Measurements from ENCODE around the gene SLC25A27.

The SLC25A27 gene

DNA sequence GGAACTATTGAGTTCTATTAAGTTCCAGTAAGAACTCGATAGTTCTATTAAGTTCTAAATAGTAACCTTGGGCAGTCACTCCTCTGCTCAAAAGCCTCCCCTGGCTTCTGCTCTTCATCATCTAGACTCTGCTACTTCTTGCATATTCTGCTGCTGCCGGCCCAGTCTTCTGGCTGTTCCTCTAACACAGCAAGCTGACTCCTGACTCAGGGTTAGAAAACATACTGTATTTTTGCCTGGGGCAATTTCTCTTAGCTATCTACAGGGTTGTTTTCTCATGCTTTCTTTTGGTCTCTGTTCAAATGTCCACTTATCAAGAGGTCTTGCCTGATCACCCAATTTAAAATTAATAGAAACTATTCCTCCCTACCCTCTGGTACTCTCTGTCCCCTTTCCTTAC, 14.6 kb downstream of the SLC25A27 start:
- Histone ChIP-seq H3K27me3 (ENCODE audit: low read depth) (no peaks in the 10 kb centered on the region), H3K36me3 (replicated peaks) (no peaks in the 10 kb centered on the region), H3K4me1 (no peaks in the 10 kb centered on the region), H3K4me3 (no peak overlapping the region), H3K9me3 (no peaks in the 10 kb centered on the region)
- in situ Hi-C loops (cut with MboI; ENCODE audit: low sequenced_read_pairs): no loop called here
- DNase-seq (ENCODE audit: low spot score in 2 of 2): no peak

DNA sequence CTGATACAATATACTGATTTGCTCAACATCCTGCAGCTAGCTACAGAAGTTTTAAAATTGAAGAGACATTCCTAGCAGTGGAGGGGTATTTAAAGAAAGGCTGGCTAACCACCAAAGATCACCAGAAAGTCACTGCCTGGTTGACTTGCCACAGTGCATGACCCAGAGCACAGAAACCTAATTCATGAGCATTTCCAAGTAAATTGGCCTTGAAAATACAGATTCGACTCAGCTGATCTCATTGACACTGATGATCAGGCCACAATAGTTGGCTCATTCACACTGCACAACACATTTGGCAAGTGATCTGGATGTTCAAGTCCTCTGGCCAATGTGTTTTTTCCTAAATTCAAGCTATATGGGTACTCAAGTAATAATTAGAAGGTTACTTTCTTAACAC, 21.6 kb downstream of the SLC25A27 start:
- H3K4me3 ChIP-seq: no peak overlapping the region
- H3K4me1 ChIP-seq: no peaks in the 10 kb centered on the region
- no peak for DNase-seq (ENCODE audit: low spot score in 2 of 2)
- no peaks in the 10 kb centered on the region for H3K9me3 ChIP-seq
- H3K36me3 ChIP-seq (replicated peaks): no peaks in the 10 kb centered on the region
- no peaks in the 10 kb centered on the region for H3K27me3 ChIP-seq (ENCODE audit: low read depth)
- in situ Hi-C loops (cut with MboI; ENCODE audit: low sequenced_read_pairs): no loop called here

DNA sequence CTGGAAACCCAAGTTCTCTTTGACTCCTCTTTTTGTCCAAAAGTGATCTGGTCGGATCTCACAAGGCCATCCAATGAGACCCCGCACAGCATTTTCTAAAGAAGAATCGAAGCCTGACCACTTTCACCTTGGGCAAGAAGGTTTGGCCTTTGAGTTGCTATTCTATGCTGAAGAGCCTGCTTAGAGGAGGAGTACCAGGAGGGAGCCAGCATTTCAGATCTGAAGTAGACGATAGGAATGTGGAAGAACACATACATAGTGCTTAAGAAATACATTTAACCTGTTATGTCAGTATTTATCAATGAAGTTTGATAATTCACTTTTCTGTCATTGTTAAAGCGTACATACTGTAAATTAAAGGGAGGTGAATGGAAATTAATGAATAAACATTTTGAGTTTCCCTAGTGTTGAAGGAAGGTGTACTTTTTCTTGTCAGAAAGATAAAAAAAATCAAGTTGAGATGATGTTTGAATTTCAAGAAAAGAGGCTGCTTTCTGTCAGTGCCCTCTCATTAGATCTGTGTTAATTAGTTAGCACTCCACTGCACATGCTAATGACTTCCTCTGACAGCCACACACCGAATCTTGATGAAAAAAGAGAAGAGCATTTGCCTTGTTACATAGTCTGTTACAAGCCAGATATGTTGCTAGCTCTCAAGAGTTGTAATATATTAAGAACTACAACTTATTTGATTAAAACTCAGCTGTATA, 24.0 kb downstream of the SLC25A27 start:
- no peaks in the 10 kb centered on the region for H3K4me1 ChIP-seq
- in situ Hi-C loops (cut with MboI; ENCODE audit: low sequenced_read_pairs): no loop called here

DNA sequence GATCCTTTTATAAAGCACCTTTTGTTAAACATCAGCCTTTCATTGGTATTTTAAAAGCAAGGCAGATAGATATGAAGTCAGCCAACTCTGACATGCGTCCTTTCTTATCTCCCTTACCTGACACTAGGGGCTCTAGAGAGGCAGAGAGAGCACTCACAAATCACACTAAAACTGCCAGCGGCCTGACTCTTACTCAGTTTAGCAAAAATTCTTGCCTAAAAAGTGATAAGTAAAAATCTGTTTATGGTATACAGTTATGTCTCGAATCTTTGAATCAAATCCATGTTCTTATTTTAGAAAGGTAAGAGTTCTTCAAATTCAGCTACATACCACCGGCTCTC, 24.5 kb downstream of the SLC25A27 start:
- Histone ChIP-seq H3K27me3 (ENCODE audit: low read depth) (no peaks in the 10 kb centered on the region), H3K4me3 (no peak overlapping the region), H3K4me1 (no peaks in the 10 kb centered on the region), H3K36me3 (replicated peaks) (no peaks in the 10 kb centered on the region), H3K9me3 (no peaks in the 10 kb centered on the region)
- in situ Hi-C loops (cut with MboI; ENCODE audit: low sequenced_read_pairs): no loop called here
- DNase-seq (ENCODE audit: low spot score in 2 of 2): peak in 1 of 2 experiments; percentile 9

More for the DNA sequence above, 24.0 kb downstream of the SLC25A27 start:
- Histone ChIP-seq H3K4me3 (no peak overlapping the region), H3K9me3 (no peaks in the 10 kb centered on the region), H3K27me3 (ENCODE audit: low read depth) (no peaks in the 10 kb centered on the region), H3K36me3 (replicated peaks) (no peaks in the 10 kb centered on the region)
- no peak for DNase-seq (ENCODE audit: low spot score in 2 of 2)

DNA sequence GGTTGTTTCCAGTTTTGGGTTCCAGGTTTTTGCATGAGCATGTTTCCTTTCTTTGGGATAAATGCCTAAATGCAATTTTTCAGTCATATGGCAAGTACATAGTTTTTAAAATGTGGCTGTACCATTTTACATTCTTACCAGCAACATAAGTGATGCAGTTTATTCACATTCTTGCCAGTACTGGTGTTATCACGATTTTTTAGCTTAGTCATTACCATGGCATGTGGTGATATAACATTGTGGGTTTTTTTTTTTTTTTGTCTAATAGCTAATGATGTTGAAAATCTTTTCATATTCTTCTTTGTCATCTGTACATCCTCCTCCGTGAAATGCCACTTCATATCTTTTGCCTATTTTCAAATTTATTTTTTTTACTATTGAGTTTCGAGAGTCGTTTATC, 32.0 kb downstream of the SLC25A27 start:
- no peaks in the 10 kb centered on the region for H3K36me3 ChIP-seq (replicated peaks)
- no peak for DNase-seq (ENCODE audit: low spot score in 2 of 2)
- no peak overlapping the region for H3K4me3 ChIP-seq
- H3K4me1 ChIP-seq: no peaks in the 10 kb centered on the region
- H3K9me3 ChIP-seq: no peaks in the 10 kb centered on the region
- H3K27me3 ChIP-seq (ENCODE audit: low read depth): no peaks in the 10 kb centered on the region
- in situ Hi-C loops (cut with MboI; ENCODE audit: low sequenced_read_pairs): no loop called here

DNA sequence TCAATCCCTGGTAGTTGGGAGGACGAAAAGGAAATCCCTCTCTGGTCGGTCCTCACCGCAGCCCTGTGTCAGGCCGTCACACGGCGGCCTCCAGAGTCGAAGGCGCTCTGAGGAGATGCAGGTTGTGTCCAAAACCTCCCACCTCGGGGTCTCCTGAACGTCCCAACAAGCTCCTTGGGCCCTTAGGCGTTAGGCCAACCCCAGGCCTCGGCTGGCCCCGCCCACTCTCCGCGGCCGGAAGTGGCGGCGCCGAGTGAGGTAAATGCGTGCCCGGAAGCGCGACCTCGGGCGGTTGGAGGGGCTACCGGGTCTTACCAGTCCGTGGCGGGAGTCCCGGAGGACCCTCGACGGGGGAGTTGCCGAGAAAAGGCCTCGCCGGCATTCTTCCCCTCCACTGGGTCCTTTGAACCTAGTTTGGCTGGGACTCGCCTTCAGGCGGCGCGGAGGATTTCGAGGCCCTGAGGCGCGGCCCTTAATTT, 34.9 kb downstream of the SLC25A27 start, which contains the start of gene TDRD6:
TSS of gene TDRD6 (plus strand) at position 267 of the 479 bp plus-strand sequence. CDS start 244 bp downstream, outside the sequence.
- Histone ChIP-seq H3K9me3 (no peaks in the 10 kb centered on the region), H3K27me3 (ENCODE audit: low read depth) (no peaks in the 10 kb centered on the region), H3K4me3 (no peak within 1 kb of the TSS), H3K4me1 (no peaks in the 10 kb centered on the region), H3K36me3 (replicated peaks) (no peaks in the 10 kb centered on the region)
- no peak for DNase-seq (ENCODE audit: low spot score in 2 of 2)
- in situ Hi-C loops (cut with MboI; ENCODE audit: low sequenced_read_pairs): no loop called here

DNA sequence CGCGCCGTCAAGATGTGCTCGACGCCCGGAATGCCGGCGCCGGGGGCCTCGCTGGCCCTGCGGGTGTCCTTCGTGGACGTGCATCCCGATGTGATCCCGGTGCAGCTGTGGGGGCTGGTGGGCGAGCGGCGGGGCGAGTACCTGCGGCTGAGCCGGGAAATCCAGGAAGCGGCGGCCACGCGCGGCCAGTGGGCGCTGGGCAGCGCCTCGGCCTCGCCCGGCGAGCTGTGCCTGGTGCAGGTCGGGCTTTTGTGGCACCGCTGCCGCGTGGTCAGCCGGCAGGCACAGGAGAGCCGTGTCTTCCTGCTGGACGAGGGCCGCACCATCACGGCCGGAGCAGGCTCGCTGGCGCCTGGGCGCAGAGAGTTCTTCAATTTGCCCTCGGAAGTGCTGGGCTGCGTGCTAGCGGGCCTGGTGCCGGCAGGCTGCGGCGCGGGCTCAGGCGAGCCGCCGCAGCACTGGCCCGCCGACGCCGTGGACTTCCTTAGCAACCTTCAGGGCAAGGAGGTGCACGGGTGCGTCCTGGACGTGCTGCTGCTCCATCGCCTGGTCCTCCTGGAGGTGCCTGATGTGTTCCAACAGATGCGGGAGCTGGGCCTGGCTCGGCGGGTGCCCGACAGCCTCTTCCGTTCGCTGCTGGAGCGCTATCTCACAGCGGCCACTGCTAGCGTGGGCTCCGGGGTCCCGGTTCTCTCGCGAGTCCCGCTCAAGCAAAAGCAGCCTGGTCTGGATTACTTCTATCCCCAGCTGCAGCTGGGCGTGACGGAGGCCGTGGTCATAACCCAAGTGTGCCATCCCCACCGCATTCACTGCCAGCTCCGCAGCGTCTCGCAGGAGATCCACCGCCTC, 35.6 kb downstream of the SLC25A27 start:
- in situ Hi-C loops (cut with MboI; ENCODE audit: low sequenced_read_pairs): no loop called here
- Histone ChIP-seq H3K4me1 (no peaks in the 10 kb centered on the region), H3K4me3 (no peak overlapping the region), H3K36me3 (replicated peaks) (no peaks in the 10 kb centered on the region), H3K9me3 (no peaks in the 10 kb centered on the region), H3K27me3 (ENCODE audit: low read depth) (no peaks in the 10 kb centered on the region)
- DNase-seq (ENCODE audit: low spot score in 2 of 2): no peak

DNA sequence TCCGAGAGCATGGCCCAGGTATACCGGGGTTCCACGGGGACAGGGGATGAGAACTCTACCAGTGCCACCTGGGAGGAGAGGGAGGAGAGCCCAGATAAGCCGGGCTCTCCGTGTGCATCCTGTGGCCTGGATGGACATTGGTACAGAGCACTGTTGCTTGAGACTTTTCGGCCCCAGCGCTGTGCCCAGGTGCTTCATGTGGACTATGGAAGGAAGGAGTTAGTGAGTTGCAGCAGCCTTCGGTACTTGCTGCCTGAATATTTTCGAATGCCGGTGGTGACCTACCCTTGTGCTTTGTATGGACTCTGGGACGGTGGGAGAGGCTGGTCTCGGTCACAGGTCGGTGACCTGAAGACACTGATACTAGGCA, 36.2 kb downstream of the SLC25A27 start:
- no peak overlapping the region for H3K4me3 ChIP-seq
- H3K9me3 ChIP-seq: no peaks in the 10 kb centered on the region
- no peak for DNase-seq (ENCODE audit: low spot score in 2 of 2)
- no peaks in the 10 kb centered on the region for H3K27me3 ChIP-seq (ENCODE audit: low read depth)
- no peaks in the 10 kb centered on the region for H3K36me3 ChIP-seq (replicated peaks)
- no peaks in the 10 kb centered on the region for H3K4me1 ChIP-seq
- in situ Hi-C loops (cut with MboI; ENCODE audit: low sequenced_read_pairs): no loop called here

DNA sequence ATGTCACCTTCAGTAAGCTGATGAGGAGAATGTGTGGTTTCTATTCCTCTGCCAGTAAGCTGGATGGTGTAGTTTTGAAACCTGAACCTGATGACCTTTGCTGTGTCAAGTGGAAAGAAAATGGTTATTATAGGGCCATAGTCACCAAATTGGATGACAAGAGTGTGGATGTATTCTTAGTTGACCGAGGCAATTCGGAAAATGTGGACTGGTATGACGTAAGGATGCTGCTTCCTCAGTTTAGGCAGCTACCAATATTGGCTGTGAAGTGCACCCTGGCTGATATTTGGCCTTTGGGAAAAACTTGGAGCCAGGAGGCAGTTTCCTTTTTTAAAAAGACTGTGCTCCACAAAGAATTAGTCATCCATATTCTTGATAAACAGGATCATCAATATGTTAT, 36.9 kb downstream of the SLC25A27 start:
- Histone ChIP-seq H3K4me3 (no peak overlapping the region), H3K4me1 (no peaks in the 10 kb centered on the region), H3K9me3 (no peaks in the 10 kb centered on the region), H3K36me3 (replicated peaks) (no peaks in the 10 kb centered on the region), H3K27me3 (ENCODE audit: low read depth) (no peaks in the 10 kb centered on the region)
- DNase-seq (ENCODE audit: low spot score in 2 of 2): no peak
- in situ Hi-C loops (cut with MboI; ENCODE audit: low sequenced_read_pairs): no loop called here

DNA sequence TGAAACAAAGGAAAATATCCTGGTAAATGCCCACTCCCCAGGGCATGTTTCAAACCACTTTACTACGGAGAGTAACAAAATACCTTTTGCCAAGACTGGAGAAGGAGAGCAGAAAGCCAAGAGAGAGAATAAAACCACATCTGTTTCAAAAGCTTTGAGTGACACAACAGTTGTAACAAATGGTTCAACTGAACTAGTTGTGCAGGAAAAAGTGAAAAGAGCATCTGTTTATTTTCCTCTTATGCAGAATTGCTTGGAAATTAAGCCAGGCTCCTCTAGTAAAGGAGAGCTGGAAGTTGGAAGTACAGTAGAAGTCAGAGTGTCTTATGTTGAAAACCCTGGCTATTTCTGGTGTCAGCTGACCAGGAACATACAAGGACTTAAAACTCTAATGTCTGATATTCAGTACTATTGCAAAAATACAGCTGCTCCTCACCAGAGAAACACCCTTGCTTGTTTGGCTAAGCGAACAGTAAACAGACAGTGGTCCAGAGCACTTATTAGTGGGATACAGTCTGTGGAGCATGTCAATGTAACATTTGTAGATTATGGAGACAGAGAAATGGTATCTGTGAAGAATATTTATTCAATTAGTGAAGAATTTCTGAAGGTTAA, 37.5 kb downstream of the SLC25A27 start:
- Histone ChIP-seq H3K27me3 (ENCODE audit: low read depth) (no peaks in the 10 kb centered on the region), H3K4me1 (no peaks in the 10 kb centered on the region), H3K4me3 (no peak overlapping the region), H3K9me3 (no peaks in the 10 kb centered on the region), H3K36me3 (replicated peaks) (no peaks in the 10 kb centered on the region)
- in situ Hi-C loops (cut with MboI; ENCODE audit: low sequenced_read_pairs): no loop called here
- DNase-seq (ENCODE audit: low spot score in 2 of 2): no peak

DNA sequence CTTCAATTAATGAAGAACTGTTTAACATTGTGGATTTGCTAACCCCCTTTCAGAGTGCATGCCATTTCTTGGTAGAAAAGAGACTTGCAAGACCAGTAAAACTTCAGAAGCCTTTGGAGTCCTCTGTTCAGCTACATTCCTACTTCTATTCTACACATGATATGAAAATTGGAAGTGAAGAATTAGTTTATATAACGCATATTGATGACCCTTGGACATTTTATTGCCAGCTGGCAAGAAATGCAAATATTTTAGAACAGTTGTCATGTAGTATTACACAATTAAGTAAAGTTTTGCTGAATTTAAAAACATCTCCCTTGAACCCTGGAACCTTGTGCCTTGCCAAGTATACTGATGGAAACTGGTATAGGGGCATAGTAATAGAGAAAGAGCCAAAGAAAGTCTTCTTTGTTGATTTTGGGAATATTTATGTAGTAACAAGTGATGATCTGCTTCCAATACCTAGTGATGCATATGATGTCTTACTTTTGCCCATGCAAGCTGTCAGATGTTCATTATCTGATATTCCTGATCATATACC, 38.2 kb downstream of the SLC25A27 start:
- no peak overlapping the region for H3K4me3 ChIP-seq
- H3K27me3 ChIP-seq (ENCODE audit: low read depth): no peaks in the 10 kb centered on the region
- DNase-seq (ENCODE audit: low spot score in 2 of 2): no peak
- H3K4me1 ChIP-seq: no peaks in the 10 kb centered on the region
- H3K36me3 ChIP-seq (replicated peaks): no peaks in the 10 kb centered on the region
- H3K9me3 ChIP-seq: no peaks in the 10 kb centered on the region
- in situ Hi-C loops (cut with MboI; ENCODE audit: low sequenced_read_pairs): no loop called here

DNA sequence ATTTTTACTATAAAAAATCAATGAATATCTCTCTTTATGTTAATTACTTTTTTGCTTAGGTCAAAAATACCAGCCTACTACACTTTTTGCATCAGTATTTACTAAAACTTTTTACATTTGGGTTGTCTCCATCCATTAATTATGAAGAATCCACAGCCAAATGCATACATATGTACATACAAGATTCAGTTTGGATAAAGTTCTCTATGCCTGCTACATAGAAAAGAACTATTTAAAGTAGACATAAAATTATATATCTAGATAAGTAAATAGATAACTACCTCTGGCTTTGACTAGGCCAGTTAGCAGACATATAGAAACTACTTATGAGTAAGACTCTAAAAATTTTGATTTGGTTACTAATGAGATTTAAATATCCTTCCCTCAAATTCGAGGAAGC, 47.2 kb downstream of the SLC25A27 start:
- in situ Hi-C loops (cut with MboI; ENCODE audit: low sequenced_read_pairs): no loop called here
- DNase-seq (ENCODE audit: low spot score in 2 of 2): no peak
- H3K36me3 ChIP-seq (replicated peaks): no peaks in the 10 kb centered on the region
- H3K4me3 ChIP-seq: no peak overlapping the region
- no peaks in the 10 kb centered on the region for H3K4me1 ChIP-seq
- H3K9me3 ChIP-seq: no peaks in the 10 kb centered on the region
- 0 out of 2 replicates have a peak, but pooled peaks cover 4% of the 10 kb centered on the region for H3K27me3 ChIP-seq (ENCODE audit: low read depth)

DNA sequence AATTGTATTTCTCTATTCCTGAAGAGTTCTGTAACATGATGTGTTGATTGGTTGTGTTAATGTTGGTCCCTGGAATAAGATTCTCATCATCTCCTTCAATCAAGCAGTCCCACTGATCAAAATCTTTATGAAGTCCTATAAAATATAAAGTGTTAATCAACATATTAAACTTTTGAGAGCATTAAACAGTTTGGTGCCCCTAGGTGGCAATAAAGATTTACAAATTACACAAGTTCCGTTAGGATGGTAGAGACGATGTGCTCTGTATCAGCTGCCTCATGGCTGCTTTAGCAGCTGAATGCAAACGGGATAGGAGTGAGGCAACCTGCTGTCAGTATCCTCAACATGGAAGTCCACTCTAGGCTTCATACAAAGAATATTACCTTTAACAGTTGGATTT, 51.8 kb downstream of the SLC25A27 start:
- in situ Hi-C loops (cut with MboI; ENCODE audit: low sequenced_read_pairs): no loop called here
- Histone ChIP-seq H3K9me3 (no peaks in the 10 kb centered on the region), H3K36me3 (replicated peaks) (no peaks in the 10 kb centered on the region), H3K4me1 (no peaks in the 10 kb centered on the region), H3K27me3 (ENCODE audit: low read depth) (0 out of 2 replicates have a peak, but pooled peaks cover 4% of the 10 kb centered on the region), H3K4me3 (no peak overlapping the region)
- no peak for DNase-seq (ENCODE audit: low spot score in 2 of 2)

DNA sequence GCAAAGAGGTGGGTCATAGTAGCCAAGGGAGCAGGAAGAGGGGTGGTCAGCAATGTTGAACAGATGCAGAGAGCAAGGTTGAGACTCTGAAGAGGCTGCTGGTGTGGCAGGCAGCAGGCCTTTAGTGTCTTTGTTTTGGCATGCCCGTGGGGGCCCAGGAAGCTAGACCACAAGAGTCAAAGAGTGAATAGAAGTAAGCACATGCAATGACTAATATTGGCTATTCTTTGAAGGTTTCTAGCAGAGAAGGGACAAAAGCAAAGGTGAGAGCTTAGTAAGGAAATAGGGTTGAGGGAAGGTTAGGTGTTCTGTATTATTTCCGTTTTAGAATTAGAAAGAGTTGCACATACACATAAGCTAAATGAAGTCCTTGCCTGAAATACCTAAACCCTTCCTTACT, 53.7 kb downstream of the SLC25A27 start:
- H3K27me3 ChIP-seq (ENCODE audit: low read depth): 0 out of 2 replicates have a peak, but pooled peaks cover 4% of the 10 kb centered on the region
- no peak for DNase-seq (ENCODE audit: low spot score in 2 of 2)
- in situ Hi-C loops (cut with MboI; ENCODE audit: low sequenced_read_pairs): no loop called here
- H3K4me3 ChIP-seq: no peak overlapping the region
- H3K4me1 ChIP-seq: no peaks in the 10 kb centered on the region
- no peaks in the 10 kb centered on the region for H3K9me3 ChIP-seq
- H3K36me3 ChIP-seq (replicated peaks): no peaks in the 10 kb centered on the region

Measured in HAP-1 (cell line).